NB4 (cell line): ENCODE data around the gene PPM1B.
A peak's percentile ranks its signal among the peaks of the same experiment; 100 is the strongest.
"Not testable (repeated sequence)": the region's sequence is repeated elsewhere in the genome, so short reads cannot be mapped to it uniquely, and the experiment has no call there.

Experiments
- DNase-seq: peaks from one replicate; pipeline ENCODE4 v3.0.0; 2010; ENCODE audit warnings: low read depth
- H3K4me3 ChIP-seq: one replicate; pipeline ENCODE4 v1.5.1; 2011; ENCODE audit warnings: mild to moderate bottlenecking, low read depth, low read length, moderate library complexity
- MYC ChIP-seq: IDR thresholded peaks from 2 replicates; pipeline ENCODE4 v1.6.1; 2011; ENCODE audit warnings: low read depth, low read length
- POLR2A ChIP-seq: IDR thresholded peaks from 2 replicates; pipeline ENCODE4 v1.6.1; 2011; ENCODE audit warnings: mild to moderate bottlenecking; ENCODE audit not compliant: insufficient read length; ENCODE audit errors: extremely low read depth
- TF ChIP-seq, protein P1 (sequence below): IDR thresholded peaks from 2 replicates; pipeline ENCODE4 v1.6.1; 2011; ENCODE audit warnings: low read depth, low read length
- TF ChIP-seq, protein P2 (sequence below): IDR thresholded peaks from one replicate; pipeline ENCODE4 v1.5.1; 2012; ENCODE audit warnings: low read depth, low read length

PPM1B gene

DNA sequence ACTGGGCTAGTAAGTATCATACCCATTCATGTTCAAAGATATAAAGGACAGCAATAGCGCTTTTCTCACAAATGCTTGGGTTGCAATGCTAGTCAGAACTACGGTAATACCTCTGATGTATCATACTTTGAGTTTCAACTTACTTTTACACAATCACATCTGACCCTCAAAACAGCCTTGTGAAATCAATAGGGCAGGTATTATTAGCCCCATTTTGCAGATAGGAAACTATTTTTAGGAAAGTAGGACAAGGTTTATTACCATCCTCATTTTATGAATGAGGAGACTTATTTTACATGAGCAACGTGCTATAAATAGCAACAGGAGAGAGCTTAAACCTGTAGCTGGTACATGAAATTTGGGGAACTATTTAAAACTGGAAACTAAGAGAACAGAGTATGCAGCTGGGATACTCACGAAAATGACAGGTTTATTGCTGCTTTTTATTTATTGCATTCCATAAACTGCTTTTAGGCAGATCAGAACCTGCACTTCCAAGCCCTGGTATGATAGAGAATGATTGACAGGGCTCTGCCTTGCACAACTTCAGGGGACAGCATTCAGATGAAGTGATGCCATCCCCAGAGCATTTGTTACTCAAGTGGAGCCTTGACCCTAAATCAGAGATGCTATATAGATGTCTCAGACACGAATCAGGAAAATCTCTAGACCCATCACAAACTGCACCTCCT, 42.4 kb upstream of the PPM1B start:
- DNase-seq: peak; percentile 48
- H3K4me3 ChIP-seq: no peak overlapping the region
- TF ChIP-seq, protein P1, sequence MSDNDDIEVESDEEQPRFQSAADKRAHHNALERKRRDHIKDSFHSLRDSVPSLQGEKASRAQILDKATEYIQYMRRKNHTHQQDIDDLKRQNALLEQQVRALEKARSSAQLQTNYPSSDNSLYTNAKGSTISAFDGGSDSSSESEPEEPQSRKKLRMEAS: no peak
- TF ChIP-seq POLR2A: no peak
- no peak for TF ChIP-seq MYC
- TF ChIP-seq, protein P2, sequence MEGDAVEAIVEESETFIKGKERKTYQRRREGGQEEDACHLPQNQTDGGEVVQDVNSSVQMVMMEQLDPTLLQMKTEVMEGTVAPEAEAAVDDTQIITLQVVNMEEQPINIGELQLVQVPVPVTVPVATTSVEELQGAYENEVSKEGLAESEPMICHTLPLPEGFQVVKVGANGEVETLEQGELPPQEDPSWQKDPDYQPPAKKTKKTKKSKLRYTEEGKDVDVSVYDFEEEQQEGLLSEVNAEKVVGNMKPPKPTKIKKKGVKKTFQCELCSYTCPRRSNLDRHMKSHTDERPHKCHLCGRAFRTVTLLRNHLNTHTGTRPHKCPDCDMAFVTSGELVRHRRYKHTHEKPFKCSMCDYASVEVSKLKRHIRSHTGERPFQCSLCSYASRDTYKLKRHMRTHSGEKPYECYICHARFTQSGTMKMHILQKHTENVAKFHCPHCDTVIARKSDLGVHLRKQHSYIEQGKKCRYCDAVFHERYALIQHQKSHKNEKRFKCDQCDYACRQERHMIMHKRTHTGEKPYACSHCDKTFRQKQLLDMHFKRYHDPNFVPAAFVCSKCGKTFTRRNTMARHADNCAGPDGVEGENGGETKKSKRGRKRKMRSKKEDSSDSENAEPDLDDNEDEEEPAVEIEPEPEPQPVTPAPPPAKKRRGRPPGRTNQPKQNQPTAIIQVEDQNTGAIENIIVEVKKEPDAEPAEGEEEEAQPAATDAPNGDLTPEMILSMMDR: no peak

DNA sequence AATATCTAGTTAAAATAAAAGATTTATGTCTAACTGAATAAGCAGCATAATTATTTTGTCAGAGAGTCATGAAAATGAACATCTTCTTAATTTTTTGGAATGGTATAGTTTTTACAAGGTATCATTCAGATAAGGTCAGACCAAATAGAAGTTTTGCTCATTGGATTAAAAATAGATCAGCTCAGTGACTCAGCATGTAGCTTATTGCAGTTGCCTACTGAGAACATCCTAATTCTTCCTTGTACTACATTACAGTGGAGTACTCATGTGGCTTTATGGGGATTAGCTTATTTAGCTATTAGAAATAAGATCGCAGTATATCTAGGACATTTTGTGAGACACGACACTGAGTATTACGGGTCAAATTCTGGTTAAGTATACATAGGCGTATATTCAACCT, 38.2 kb upstream of the PPM1B start:
- no peak overlapping the region for H3K4me3 ChIP-seq
- TF ChIP-seq, protein P1: no peak
- TF ChIP-seq, protein P2: no peak
- TF ChIP-seq POLR2A (no peak), MYC (no peak)
- DNase-seq: peak; percentile 63

DNA sequence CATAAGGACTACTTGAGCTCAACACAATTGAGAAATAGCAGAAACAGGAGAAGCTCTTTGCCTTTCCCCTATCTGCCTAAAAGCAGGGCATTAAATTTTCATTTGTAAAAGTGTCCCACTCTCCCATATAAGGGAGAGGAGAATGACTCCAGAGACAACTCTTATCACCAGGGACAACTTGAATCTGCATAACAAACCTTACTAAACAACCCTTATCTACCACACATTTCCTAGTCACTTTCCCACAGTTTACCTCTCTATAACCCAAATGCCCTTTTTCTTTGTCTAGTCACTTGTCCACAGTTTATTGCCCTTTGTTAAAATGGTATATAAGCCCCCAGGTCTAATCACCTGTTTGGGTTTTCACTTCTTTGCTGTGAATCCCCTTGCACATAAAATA, 37.5 kb upstream of the PPM1B start:
- no peak for DNase-seq
- TF ChIP-seq, protein P2: no peak
- no peak for TF ChIP-seq POLR2A
- no peak for TF ChIP-seq MYC
- TF ChIP-seq, protein P1: no peak
- no peak overlapping the region for H3K4me3 ChIP-seq

DNA sequence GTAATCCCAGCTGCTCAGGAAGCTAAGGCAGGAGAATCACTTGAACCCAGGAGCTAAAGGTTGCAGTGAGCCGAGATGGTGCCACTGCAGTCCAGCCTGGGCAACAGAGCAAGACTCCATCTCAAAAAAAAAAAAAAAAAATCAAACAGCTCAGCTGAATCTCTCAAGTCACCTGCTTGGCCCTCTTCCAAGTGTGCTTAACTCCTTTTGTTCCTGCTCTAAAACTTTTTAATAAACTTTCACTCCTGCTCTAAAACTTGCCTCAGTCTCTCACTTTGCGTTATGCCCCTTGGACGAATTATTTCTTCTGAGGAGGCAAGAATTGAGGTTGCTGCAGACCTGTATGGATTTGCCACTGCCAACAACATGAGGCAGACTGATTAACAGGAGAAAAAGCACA, 35.1 kb upstream of the PPM1B start:
- not testable (repeated sequence) for H3K4me3 ChIP-seq, DNase-seq

DNA sequence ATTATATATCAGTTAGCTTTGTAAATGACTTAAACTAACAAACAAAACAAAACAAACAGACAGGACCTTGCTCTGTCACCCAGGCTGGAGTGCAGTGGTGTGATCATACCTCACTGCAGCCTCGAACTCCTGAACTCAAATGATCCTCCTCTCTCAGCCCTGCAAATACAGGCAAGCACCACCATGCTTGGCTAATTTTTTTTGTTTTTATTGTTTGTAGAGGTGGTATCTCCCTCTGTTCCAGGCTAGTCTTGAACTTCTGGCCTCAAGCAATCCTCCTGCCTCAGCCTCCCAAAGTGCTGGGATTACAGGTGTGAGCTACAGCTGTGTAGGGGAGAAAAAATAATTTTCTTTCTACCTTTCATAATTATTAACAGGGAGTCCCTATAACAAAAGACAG, 33.8 kb upstream of the PPM1B start:
- TF ChIP-seq, protein P2: no peak
- TF ChIP-seq, protein P1: no peak
- no peak for TF ChIP-seq POLR2A
- no peak for TF ChIP-seq MYC
- DNase-seq: no peak
- no peak overlapping the region for H3K4me3 ChIP-seq

DNA sequence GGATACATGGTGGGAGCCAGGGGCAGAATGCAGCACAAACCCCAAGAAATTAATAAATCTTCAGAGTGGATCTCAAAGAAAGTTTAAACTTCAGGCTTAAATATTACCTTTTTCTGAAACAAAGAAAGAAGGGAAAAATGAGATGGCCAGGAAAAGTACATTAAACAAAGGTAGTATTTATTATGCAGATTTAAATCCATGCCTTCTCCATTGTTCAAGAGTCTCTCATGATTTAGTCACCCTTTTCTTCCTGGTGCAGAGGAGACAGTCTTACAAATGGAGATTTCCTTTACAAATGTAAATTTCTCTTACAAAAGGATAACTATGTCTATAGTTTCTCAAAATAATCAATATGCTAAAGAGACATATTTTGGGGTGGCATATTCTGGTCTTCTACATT, 33.4 kb upstream of the PPM1B start:
- no peak for DNase-seq
- TF ChIP-seq MYC (no peak), POLR2A (no peak)
- TF ChIP-seq, protein P1: no peak
- H3K4me3 ChIP-seq: no peak overlapping the region

DNA sequence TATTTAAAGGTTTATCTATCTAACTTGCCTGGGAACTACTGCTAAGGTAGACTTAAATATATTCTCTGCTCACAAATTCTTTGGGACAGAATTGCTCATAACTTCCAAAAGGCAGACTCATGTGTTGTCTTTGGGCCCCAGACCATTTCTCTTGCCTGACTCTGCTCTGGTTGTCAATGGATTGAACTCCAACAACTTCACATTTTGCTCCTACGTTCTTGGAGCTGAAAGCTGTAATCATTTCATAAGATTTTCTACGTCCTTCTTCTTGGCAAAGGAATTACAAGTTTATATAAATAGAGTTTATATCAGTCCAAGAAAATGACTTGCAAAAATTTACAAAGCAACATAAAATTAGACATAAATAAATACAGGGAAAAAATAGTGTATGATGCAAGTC, 32.9 kb upstream of the PPM1B start:
- no peak for DNase-seq
- TF ChIP-seq, protein P2: no peak
- no peak for TF ChIP-seq MYC
- no peak for TF ChIP-seq POLR2A
- TF ChIP-seq, protein P1: no peak
- H3K4me3 ChIP-seq: no peak overlapping the region
